ENCODE results near the gene USP12. TPM values are rescaled to one million over a fixed set of nuclear protein-coding genes. Genes with fewer than 3 reads are reported as not detected.

Gene USP12
- total and polyA plus RNA-seq, 7 donors, result 13.1 to 31.7 (median 23.7) TPM

GRCh38 chr13:27024776-27025492 lies 146.7 kb downstream of the USP12 start:
- Histone ChIP-seq H3K27me3 (ENCODE audit: insufficient read depth in 3 of 3, low read length in 2 of 3) (no peaks in the 10 kb centered on the region), H3K4me1 (peaks cover 4% of the 10 kb centered on the region), H3K4me3 (no peak overlapping the region), H3K9me3 (no peaks in the 10 kb centered on the region), H3K36me3 (ENCODE audit: insufficient read depth in 1 of 2, low read depth in 1 of 2) (no peaks in the 10 kb centered on the region), H3K27ac (no peak overlapping the region)
- TF ChIP-seq CTCF (IDR thresholded peaks at IDR 0.05), result no peak
- intact Hi-C loops (cut with DNase I), result no loop called here
- ATAC-seq (no peak), DNase-seq (no peak)
- WGBS, 3 donors, result 76 to 77% (median 77%) methylated on average over 13 of the region's 13 CpGs

GRCh38 chr13:27024074-27024461 lies 147.5 kb downstream of the USP12 start:
- H3K9me3 ChIP-seq, result no peaks in the 10 kb centered on the region
- 81 to 87% (median 84%) methylated on average over 2 of the region's 2 CpGs for WGBS, 3 donors
- no peaks in the 10 kb centered on the region for H3K27me3 ChIP-seq (ENCODE audit: insufficient read depth in 3 of 3, low read length in 2 of 3)
- DNase-seq (no peak), ATAC-seq (no peak)
- no peak overlapping the region for H3K4me3 ChIP-seq
- H3K27ac ChIP-seq, result no peak overlapping the region
- peaks cover 4% of the 10 kb centered on the region for H3K4me1 ChIP-seq
- intact Hi-C loops (cut with DNase I), result no loop called here
- TF ChIP-seq CTCF (IDR thresholded peaks at IDR 0.05), result no peak
- no peaks in the 10 kb centered on the region for H3K36me3 ChIP-seq (ENCODE audit: insufficient read depth in 1 of 2, low read depth in 1 of 2)

GRCh38 chr13:27023385-27024073 lies 148.1 kb downstream of the USP12 start:
- intact Hi-C loops (cut with DNase I), result no loop called here

DNA sequence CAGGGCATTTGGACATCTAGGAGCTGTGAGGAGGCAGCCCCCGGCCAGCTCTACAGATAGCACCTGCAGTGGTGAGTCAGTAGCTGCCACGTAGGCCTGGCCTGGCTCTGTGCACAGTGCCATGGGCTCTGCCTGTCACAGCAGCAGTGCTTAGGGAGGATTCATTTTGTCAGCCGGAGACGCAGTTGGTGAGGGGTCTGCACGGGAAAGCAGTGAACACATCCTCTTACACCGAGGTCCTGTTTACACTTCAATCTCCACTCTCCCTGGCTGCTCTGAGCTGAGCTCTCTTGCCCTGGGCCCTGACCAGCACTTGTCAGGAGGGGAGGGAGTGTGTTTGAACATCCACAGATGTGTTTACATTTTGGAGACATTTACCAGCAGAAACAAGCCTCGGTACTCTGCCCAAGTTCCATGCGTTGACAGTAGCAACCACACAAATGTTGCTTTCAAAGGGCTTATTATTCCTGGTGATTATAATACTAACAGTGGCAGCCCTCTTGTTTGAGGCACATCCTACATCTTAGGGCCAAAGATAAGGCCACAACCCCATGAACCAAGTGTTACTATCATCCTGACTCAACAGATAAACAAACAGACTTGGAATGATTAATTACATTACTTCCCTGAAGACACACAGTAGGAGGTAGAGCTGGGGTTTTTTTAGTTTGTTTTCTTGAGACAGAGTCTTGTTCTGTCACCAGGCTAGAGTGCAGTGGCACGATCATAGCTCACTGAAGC lies 148.9 kb downstream of the USP12 start:
- ATAC-seq, result no peak
- intact Hi-C loops (cut with DNase I), result no loop called here
- no peak overlapping the region for H3K27ac ChIP-seq
- no peaks in the 10 kb centered on the region for H3K9me3 ChIP-seq
- H3K36me3 ChIP-seq (ENCODE audit: insufficient read depth in 1 of 2, low read depth in 1 of 2), result no peaks in the 10 kb centered on the region
- WGBS, 3 donors, result 44 to 52% (median 51%) methylated on average over 9 of the region's 9 CpGs
- no peaks in the 10 kb centered on the region for H3K27me3 ChIP-seq (ENCODE audit: insufficient read depth in 3 of 3, low read length in 2 of 3)
- no peak for DNase-seq
- H3K4me1 ChIP-seq, result no peaks in the 10 kb centered on the region
- H3K4me3 ChIP-seq, result no peak overlapping the region
- TF ChIP-seq CTCF (IDR thresholded peaks at IDR 0.05), result no peak

More at GRCh38 chr13:27023385-27024073, 148.1 kb downstream of the USP12 start:
- Histone ChIP-seq H3K27ac (no peak overlapping the region), H3K9me3 (no peaks in the 10 kb centered on the region), H3K36me3 (ENCODE audit: insufficient read depth in 1 of 2, low read depth in 1 of 2) (no peaks in the 10 kb centered on the region), H3K4me1 (peaks cover 4% of the 10 kb centered on the region), H3K4me3 (no peak overlapping the region), H3K27me3 (ENCODE audit: insufficient read depth in 3 of 3, low read length in 2 of 3) (no peaks in the 10 kb centered on the region)
- WGBS, 3 donors, result 70 to 75% (median 74%) methylated on average over 8 of the region's 8 CpGs
- TF ChIP-seq CTCF (IDR thresholded peaks at IDR 0.05), result no peak
- ATAC-seq (no peak), DNase-seq (no peak)

Data from psoas muscle (tissue), 8 donors.